Measurements from ENCODE around the gene NCKAP1.

- TF ChIP-seq CTCF (IDR thresholded peaks at IDR 0.05 in 2 of 3, conservative IDR thresholded peaks at IDR 0.05 in 1 of 3; ENCODE audit: borderline replicate concordance in 1 of 3, insufficient read depth in 1 of 3, low read depth in 2 of 3, low read length in 2 of 3) (no peak), EZH2phosphoT487 (IDR thresholded peaks at IDR 0.05; ENCODE audit: borderline replicate concordance) (no peak), YY1 (IDR thresholded peaks at IDR 0.05; ENCODE audit: extremely low read depth, insufficient replicate concordance, low read depth, low read length) (no peak), EZH2 (IDR thresholded peaks at IDR 0.05) (no peak), POLR2A (IDR thresholded peaks at IDR 0.05; ENCODE audit: borderline replicate concordance, extremely low read depth, insufficient read depth, insufficient read length) (no peak), ATF3 (IDR thresholded peaks at IDR 0.05) (no peak), SP1 (IDR thresholded peaks at IDR 0.05; ENCODE audit: low read depth) (no peak), MAX (IDR thresholded peaks at IDR 0.05) (no peak)
Observed at GRCh38 chr2:182921234-182921633, 117.0 kb downstream of the NCKAP1 start.
